ENCODE data around the gene EPHB4.

- TF ChIP-seq CTCF (IDR thresholded peaks at IDR 0.05) = no peak
- no peak for TF ChIP-seq POLR2A (IDR thresholded peaks at IDR 0.05)
Measured at GRCh38 chr7:100763556-100764140, 63.7 kb downstream of the EPHB4 start.

Measured in ovary (tissue), 3 donors.